SK-N-MC (cell line): ENCODE results near the gene TAS2R46.

ENCODE experiments used
- EZH2 ChIP-seq: fragments of 200-600 bp; sonication (generic); IDR thresholded peaks from one replicate; pipeline ENCODE4 v1.6.1; 2017; ENCODE audit warnings: antibody characterized with exemption
- POLR2AphosphoS5 ChIP-seq: IDR thresholded peaks from 2 replicates; pipeline ENCODE4 v1.6.1; 2012; ENCODE audit warnings: mild to moderate bottlenecking, low read depth, low read length, borderline replicate concordance

- no peak for TF ChIP-seq POLR2AphosphoS5
- no peak for TF ChIP-seq EZH2
These were observed 3.1 kb downstream of the TAS2R46 start for GRCh38 chr12:11059041-11059440.
